RWPE2 (cell line): ENCODE results near the gene KLF16.
A peak's percentile ranks its signal among the peaks of the same experiment; 100 is the strongest.

Experiments used
- ATAC-seq: fragments of 200-7000 bp; cut with Tn5 transposase; 3 replicates; pipeline ENCODE4 v1.9.1; 2021; ENCODE audit warnings: low read depth
- DNase-seq: peaks from one replicate; pipeline ENCODE4 v3.0.0-alpha.2; 2020; ENCODE audit warnings: low spot score
- H3K27ac ChIP-seq: fragments of 450-650 bp; 2 replicates; pipeline ENCODE4 v1.5.1; 2017; ENCODE audit warnings: mild to moderate bottlenecking; ENCODE audit not compliant: poor library complexity, severe bottlenecking
- H3K27me3 ChIP-seq: fragments of 250-450 bp; sonication (Bioruptor Pico); 2 replicates; pipeline ENCODE4 v1.5.1; 2021; ENCODE audit warnings: mild to moderate bottlenecking, moderate library complexity; ENCODE audit not compliant: insufficient read depth, poor library complexity, severe bottlenecking
- H3K36me3 ChIP-seq: fragments of 250-450 bp; sonication (Bioruptor Pico); 2 replicates; pipeline ENCODE4 v1.5.1; 2020; ENCODE audit warnings: low read depth, mild to moderate bottlenecking, moderate library complexity
- H3K4me1 ChIP-seq: fragments of 250-450 bp; sonication (Bioruptor Pico); 2 replicates; pipeline ENCODE4 v1.5.1; 2021; ENCODE audit warnings: mild to moderate bottlenecking, moderate library complexity; ENCODE audit not compliant: insufficient read depth, poor library complexity, severe bottlenecking
- H3K4me3 ChIP-seq: fragments of 250-450 bp; sonication (Bioruptor Pico); 2 replicates; pipeline ENCODE4 v1.5.1; 2021; ENCODE audit warnings: mild to moderate bottlenecking, moderate library complexity; ENCODE audit not compliant: severe bottlenecking
- H3K9me3 ChIP-seq: fragments of 250-450 bp; sonication (Bioruptor Pico); 2 replicates; pipeline ENCODE4 v1.5.1; 2021; ENCODE audit warnings: mild to moderate bottlenecking, moderate library complexity; ENCODE audit not compliant: severe bottlenecking
- CTCF ChIP-seq: fragments of 450-650 bp; IDR thresholded peaks from one replicate; pipeline ENCODE4 v1.5.1; 2017; ENCODE audit warnings: mild to moderate bottlenecking, moderate library complexity; ENCODE audit not compliant: poor library complexity, severe bottlenecking

The KLF16 gene

GRCh38 chr19:1856345-1856697, 7.1 kb downstream of the KLF16 start:
- no peaks in the 10 kb centered on the region for H3K27me3 ChIP-seq
- H3K27ac ChIP-seq, result peak overlapping the region; percentile 82
- DNase-seq (no peak), ATAC-seq (no peak)
- H3K9me3 ChIP-seq, result no peaks in the 10 kb centered on the region
- H3K4me3 ChIP-seq, result no peak overlapping the region
- peaks cover 40% of the 10 kb centered on the region for H3K4me1 ChIP-seq
- peaks cover 6% of the 10 kb centered on the region; the same call in 1 of the 2 replicates for H3K36me3 ChIP-seq
- no peak for TF ChIP-seq CTCF

- no peak for DNase-seq
- peaks cover 6% of the 10 kb centered on the region; the same call in 1 of the 2 replicates for H3K36me3 ChIP-seq
- H3K27ac ChIP-seq, result peak overlapping the region; percentile 82
- ATAC-seq, result no peak; the same call in 2 of the 3 replicates
- H3K27me3 ChIP-seq, result no peaks in the 10 kb centered on the region
- H3K9me3 ChIP-seq, result no peaks in the 10 kb centered on the region
- no peak for TF ChIP-seq CTCF
- peak overlapping the region; percentile 14 for H3K4me3 ChIP-seq
- H3K4me1 ChIP-seq, result peaks cover 40% of the 10 kb centered on the region
These were observed 7.5 kb downstream of the KLF16 start for GRCh38 chr19:1855828-1856255.

GRCh38 chr19:1855040-1855827, 8.1 kb downstream of the KLF16 start:
- H3K36me3 ChIP-seq, result peaks cover 6% of the 10 kb centered on the region; the same call in 1 of the 2 replicates
- ATAC-seq (peak; percentile 71), DNase-seq (peak; percentile 86)
- H3K27ac ChIP-seq, result peak overlapping the region; percentile 82
- H3K9me3 ChIP-seq, result no peaks in the 10 kb centered on the region
- H3K4me1 ChIP-seq, result peaks cover 38% of the 10 kb centered on the region
- H3K27me3 ChIP-seq, result no peaks in the 10 kb centered on the region
- H3K4me3 ChIP-seq, result peak overlapping the region; percentile 23
- TF ChIP-seq CTCF, result no peak

- peaks cover 6% of the 10 kb centered on the region; the same call in 1 of the 2 replicates for H3K36me3 ChIP-seq
- no peaks in the 10 kb centered on the region for H3K27me3 ChIP-seq
- no peaks in the 10 kb centered on the region for H3K9me3 ChIP-seq
- H3K4me1 ChIP-seq, result peaks cover 33% of the 10 kb centered on the region
- peak overlapping the region; percentile 82 for H3K27ac ChIP-seq
- peak overlapping the region; percentile 23 for H3K4me3 ChIP-seq
- TF ChIP-seq CTCF, result no peak
- DNase-seq, result no peak
- no peak for ATAC-seq
These were observed 8.8 kb downstream of the KLF16 start for GRCh38 chr19:1854542-1855039.
